ENCODE measurements around the gene CYP4F3. TPM values are rescaled to one million over a fixed set of nuclear protein-coding genes. Genes with fewer than 3 reads are reported as not detected.

CYP4F3 gene
- total and polyA plus RNA-seq, 2 experiments from 2014 or later = not detected

DNA sequence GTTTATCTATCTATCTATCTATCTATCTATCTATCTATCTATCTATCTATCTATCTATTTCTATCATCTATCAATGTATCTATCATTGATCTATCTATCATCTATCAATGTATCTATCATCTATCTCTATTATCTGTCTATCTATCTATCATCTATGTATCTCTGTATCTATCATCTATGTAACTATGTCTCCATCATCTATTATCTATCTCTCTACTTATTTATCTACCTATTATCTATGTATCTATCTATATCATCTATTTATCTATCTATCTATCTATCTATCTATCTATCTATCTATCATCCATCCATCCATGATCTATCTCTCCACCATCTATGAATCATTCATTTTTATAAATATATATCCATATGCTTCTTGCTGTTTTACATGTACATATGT, 15.8 kb downstream of the CYP4F3 start:
- Histone ChIP-seq H3K4me1 (ENCODE audit: insufficient read depth) (no peaks in the 10 kb centered on the region), H3K9me3 (ENCODE audit: low read depth) (no peaks in the 10 kb centered on the region), H3K9me2 (ENCODE audit: insufficient read depth) (no peaks in the 10 kb centered on the region), H3K79me2 (ENCODE audit: insufficient read depth) (no peaks in the 10 kb centered on the region), H3K4me2 (ENCODE audit: unreplicated experiment) (no peak overlapping the region), H3K9ac (no peak overlapping the region), H3K27me3 (replicated peaks; ENCODE audit: insufficient read depth) (no peaks in the 10 kb centered on the region), H3K4me3 (no peak overlapping the region), H3K36me3 (ENCODE audit: low read depth) (no peaks in the 10 kb centered on the region), H4K20me1 (ENCODE audit: insufficient read depth) (no peaks in the 10 kb centered on the region), H3F3A (ENCODE audit: insufficient read depth) (no peaks in the 10 kb centered on the region), H2AFZ (no peak overlapping the region), H3K27ac (no peak overlapping the region)
- in situ Hi-C loops (cut with MboI) = no loop called here
- TF ChIP-seq EZH2phosphoT487 (IDR thresholded peaks at IDR 0.05; ENCODE audit: insufficient read depth, low read depth) (no peak), EZH2 (IDR thresholded peaks at IDR 0.05; ENCODE audit: insufficient read depth, poor library complexity, severe bottlenecking) (no peak)
- no peak for DNase-seq

DNA sequence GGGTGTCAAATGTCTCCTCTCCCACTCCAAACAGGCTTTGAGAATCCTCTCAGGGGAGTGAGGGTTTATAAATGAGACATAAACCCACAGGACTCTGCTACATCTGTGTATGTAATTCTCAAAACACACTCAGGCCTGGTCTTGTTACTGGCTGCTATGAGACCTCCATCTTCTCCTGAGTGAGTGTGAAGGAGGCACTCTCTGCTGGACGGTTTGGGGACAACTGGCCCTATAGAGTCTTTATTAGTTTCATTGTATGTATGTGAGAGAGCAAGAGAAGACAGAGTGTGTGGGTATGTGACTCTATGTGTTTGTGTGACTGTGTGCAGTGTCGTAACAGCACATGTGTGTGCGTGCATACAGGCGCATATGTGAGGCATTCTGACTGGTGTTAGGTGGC, 22.6 kb downstream of the CYP4F3 start:
- Histone ChIP-seq H3K4me1 (ENCODE audit: insufficient read depth) (no peaks in the 10 kb centered on the region), H3K27me3 (replicated peaks; ENCODE audit: insufficient read depth) (no peaks in the 10 kb centered on the region), H2AFZ (no peak overlapping the region), H4K20me1 (ENCODE audit: insufficient read depth) (no peaks in the 10 kb centered on the region), H3F3A (ENCODE audit: insufficient read depth) (no peaks in the 10 kb centered on the region), H3K9me3 (ENCODE audit: low read depth) (no peaks in the 10 kb centered on the region), H3K9me2 (ENCODE audit: insufficient read depth) (no peaks in the 10 kb centered on the region), H3K9ac (no peak overlapping the region), H3K4me2 (ENCODE audit: unreplicated experiment) (no peak overlapping the region), H3K36me3 (ENCODE audit: low read depth) (no peaks in the 10 kb centered on the region), H3K79me2 (ENCODE audit: insufficient read depth) (no peaks in the 10 kb centered on the region), H3K27ac (no peak overlapping the region), H3K4me3 (no peak overlapping the region)
- 41% methylated on average over 4 of the region's 4 CpGs for WGBS, 2 experiments (ENCODE audit: low coverage in 1 of 2, low lambda C conversion rate in 2 of 2, missing lambda C conversion rate in 2 of 2)
- in situ Hi-C loops (cut with MboI) = no loop called here
- DNase-seq = no peak
- TF ChIP-seq EZH2phosphoT487 (IDR thresholded peaks at IDR 0.05; ENCODE audit: insufficient read depth, low read depth) = no peak
- no peak for TF ChIP-seq EZH2 (IDR thresholded peaks at IDR 0.05; ENCODE audit: insufficient read depth, poor library complexity, severe bottlenecking)

DNA sequence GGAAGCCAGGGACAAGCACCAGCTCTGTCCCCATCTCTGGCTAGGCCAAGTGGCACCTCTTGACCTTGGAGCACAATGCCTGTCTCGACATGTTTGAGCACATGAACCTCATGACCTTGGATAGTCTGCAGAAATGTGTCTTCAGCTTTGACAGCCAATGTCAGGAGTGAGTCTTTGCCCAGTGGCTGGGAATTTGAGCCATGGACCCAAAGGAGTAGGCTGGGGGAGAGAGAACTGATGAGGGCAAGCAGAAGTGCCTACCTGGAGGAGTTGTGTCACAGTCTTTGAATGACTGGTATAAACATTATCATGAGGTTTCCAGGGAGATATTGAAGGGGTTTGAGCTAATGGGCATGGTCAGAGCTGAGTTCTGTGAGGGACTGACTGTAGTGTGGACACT, 25.5 kb downstream of the CYP4F3 start:
- TF ChIP-seq EZH2 (IDR thresholded peaks at IDR 0.05; ENCODE audit: insufficient read depth, poor library complexity, severe bottlenecking) (no peak), EZH2phosphoT487 (IDR thresholded peaks at IDR 0.05; ENCODE audit: insufficient read depth, low read depth) (no peak)
- no peaks in the 10 kb centered on the region for H3K9me2 ChIP-seq (ENCODE audit: insufficient read depth)
- no peaks in the 10 kb centered on the region for H3K27me3 ChIP-seq (replicated peaks; ENCODE audit: insufficient read depth)
- H4K20me1 ChIP-seq (ENCODE audit: insufficient read depth) = no peaks in the 10 kb centered on the region
- H3K9ac ChIP-seq = no peak overlapping the region
- no peak overlapping the region for H3K27ac ChIP-seq
- H2AFZ ChIP-seq = no peak overlapping the region
- H3K79me2 ChIP-seq (ENCODE audit: insufficient read depth) = no peaks in the 10 kb centered on the region
- H3F3A ChIP-seq (ENCODE audit: insufficient read depth) = no peaks in the 10 kb centered on the region
- DNase-seq = no peak
- WGBS, 2 experiments (ENCODE audit: low coverage in 1 of 2, low lambda C conversion rate in 2 of 2, missing lambda C conversion rate in 2 of 2) = 0 to 5% methylated on average over 1 of the region's 1 CpG
- H3K4me2 ChIP-seq (ENCODE audit: unreplicated experiment) = no peak overlapping the region
- H3K9me3 ChIP-seq (ENCODE audit: low read depth) = no peaks in the 10 kb centered on the region
- H3K36me3 ChIP-seq (ENCODE audit: low read depth) = no peaks in the 10 kb centered on the region
- H3K4me1 ChIP-seq (ENCODE audit: insufficient read depth) = no peaks in the 10 kb centered on the region
- H3K4me3 ChIP-seq = no peak overlapping the region
- in situ Hi-C loops (cut with MboI) = no loop called here

DNA sequence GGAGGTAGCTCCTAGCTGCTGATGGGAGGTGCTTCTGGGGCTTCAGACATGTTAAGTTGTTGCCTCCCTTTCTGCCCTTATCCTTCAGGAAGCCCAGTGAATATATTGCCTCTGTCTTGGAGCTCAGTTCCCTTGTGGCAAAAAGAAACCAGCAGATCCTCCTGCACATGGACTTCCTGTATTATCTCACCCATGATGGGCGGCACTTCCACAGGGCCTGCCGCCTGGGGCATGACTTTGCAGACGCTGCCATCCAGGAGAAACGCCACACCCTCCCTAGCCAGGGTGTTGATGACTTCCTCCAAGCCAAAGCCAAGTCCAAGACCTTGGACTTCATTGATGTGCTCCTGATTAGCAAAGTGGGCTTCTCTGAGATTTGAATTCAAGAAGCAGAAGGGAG, 26.2 kb downstream of the CYP4F3 start:
- Histone ChIP-seq H3K27me3 (replicated peaks; ENCODE audit: insufficient read depth) (no peaks in the 10 kb centered on the region), H3K4me2 (ENCODE audit: unreplicated experiment) (no peak overlapping the region)
- in situ Hi-C loops (cut with MboI) = no loop called here

DNA sequence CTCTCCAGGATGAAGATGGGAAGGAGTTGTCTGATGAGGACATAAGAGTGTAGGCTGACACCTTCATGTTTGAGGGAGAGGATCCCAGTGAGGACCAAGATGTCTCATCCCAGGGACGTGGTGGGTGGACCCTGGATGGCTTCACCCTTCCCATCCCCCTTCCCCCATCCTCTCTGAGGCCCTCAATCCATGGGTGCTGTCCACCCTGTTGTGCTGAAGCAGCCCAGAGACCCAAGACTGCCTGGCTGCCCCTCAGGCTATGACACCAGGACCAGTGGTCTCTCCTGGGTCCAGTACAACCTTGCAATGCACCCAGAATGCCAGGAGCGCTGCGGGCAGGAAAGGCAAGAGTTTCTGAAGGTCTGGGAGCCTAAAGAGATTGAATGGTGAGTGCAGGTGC, 28.7 kb downstream of the CYP4F3 start:
- Histone ChIP-seq H3F3A (ENCODE audit: insufficient read depth) (no peaks in the 10 kb centered on the region), H3K9ac (no peak overlapping the region)
- WGBS, 2 experiments (ENCODE audit: low coverage in 1 of 2, low lambda C conversion rate in 2 of 2, missing lambda C conversion rate in 2 of 2) = 19 to 34% methylated on average over 3 of the region's 3 CpGs

More for the DNA sequence above, 26.2 kb downstream of the CYP4F3 start:
- no peaks in the 10 kb centered on the region for H3K36me3 ChIP-seq (ENCODE audit: low read depth)
- no peaks in the 10 kb centered on the region for H3K4me1 ChIP-seq (ENCODE audit: insufficient read depth)
- DNase-seq = no peak
- H3K9ac ChIP-seq = no peak overlapping the region
- H3K4me3 ChIP-seq = no peak overlapping the region
- H4K20me1 ChIP-seq (ENCODE audit: insufficient read depth) = no peaks in the 10 kb centered on the region
- no peaks in the 10 kb centered on the region for H3K9me2 ChIP-seq (ENCODE audit: insufficient read depth)
- no peak for TF ChIP-seq EZH2 (IDR thresholded peaks at IDR 0.05; ENCODE audit: insufficient read depth, poor library complexity, severe bottlenecking)
- TF ChIP-seq EZH2phosphoT487 (IDR thresholded peaks at IDR 0.05; ENCODE audit: insufficient read depth, low read depth) = no peak
- H3K9me3 ChIP-seq (ENCODE audit: low read depth) = no peaks in the 10 kb centered on the region
- H3F3A ChIP-seq (ENCODE audit: insufficient read depth) = no peaks in the 10 kb centered on the region
- no peaks in the 10 kb centered on the region for H3K79me2 ChIP-seq (ENCODE audit: insufficient read depth)
- H2AFZ ChIP-seq = no peak overlapping the region
- WGBS, 2 experiments (ENCODE audit: low coverage in 1 of 2, low lambda C conversion rate in 2 of 2, missing lambda C conversion rate in 2 of 2) = 19 to 20% methylated on average over 4 of the region's 4 CpGs
- no peak overlapping the region for H3K27ac ChIP-seq

More for the DNA sequence above, 28.7 kb downstream of the CYP4F3 start:
- in situ Hi-C loops (cut with MboI) = no loop called here
- H3K27ac ChIP-seq = no peak overlapping the region
- no peak overlapping the region for H2AFZ ChIP-seq
- H3K4me1 ChIP-seq (ENCODE audit: insufficient read depth) = no peaks in the 10 kb centered on the region
- no peaks in the 10 kb centered on the region for H4K20me1 ChIP-seq (ENCODE audit: insufficient read depth)
- H3K79me2 ChIP-seq (ENCODE audit: insufficient read depth) = no peaks in the 10 kb centered on the region
- H3K4me2 ChIP-seq (ENCODE audit: unreplicated experiment) = no peak overlapping the region
- no peaks in the 10 kb centered on the region for H3K9me2 ChIP-seq (ENCODE audit: insufficient read depth)
- no peaks in the 10 kb centered on the region for H3K27me3 ChIP-seq (replicated peaks; ENCODE audit: insufficient read depth)
- no peak for DNase-seq
- H3K4me3 ChIP-seq = no peak overlapping the region
- no peaks in the 10 kb centered on the region for H3K36me3 ChIP-seq (ENCODE audit: low read depth)
- no peak for TF ChIP-seq EZH2 (IDR thresholded peaks at IDR 0.05; ENCODE audit: insufficient read depth, poor library complexity, severe bottlenecking)
- no peak for TF ChIP-seq EZH2phosphoT487 (IDR thresholded peaks at IDR 0.05; ENCODE audit: insufficient read depth, low read depth)
- no peaks in the 10 kb centered on the region for H3K9me3 ChIP-seq (ENCODE audit: low read depth)
